Measurements from ENCODE around the gene FTH1. TPM values are rescaled to one million over a fixed set of nuclear protein-coding genes. Genes with fewer than 3 reads are reported as not detected.

The FTH1 gene
- total RNA-seq, 1 experiment from 2014 or later: 2,484 TPM

- ChIA-PET CTCF (interaction anchor here (0.6 to 1.1 kb wide), 3 partner anchors 31 to 111 kb away, joined by 3 to 7 read pairs (median 4); no protein-coding TSS in a partner anchor), POLR2A (ENCODE audit: low non-redundant PET) (interaction anchor here (2.4 kb wide), 1 partner anchor 22 kb away, joined by 8 read pairs; no protein-coding TSS in a partner anchor)
- Histone ChIP-seq H3K4me3 (ENCODE audit: low read depth, low read length, poor library complexity, severe bottlenecking) (no peak overlapping the region), H3K36me3 (ENCODE audit: insufficient read depth, low read length, poor library complexity, severe bottlenecking) (peaks cover under 1% of the 10 kb centered on the region), H3K27me3 (replicated peaks; ENCODE audit: insufficient read depth, low read depth, low read length, poor library complexity) (no peaks in the 10 kb centered on the region), H3K27ac (ENCODE audit: low read depth, low read length, poor library complexity, severe bottlenecking) (peak overlapping the region; percentile 90), H3K9me3 (ENCODE audit: low read depth, low read length, poor library complexity, severe bottlenecking) (no peaks in the 10 kb centered on the region), H3K4me1 (ENCODE audit: insufficient read depth, low read length, poor library complexity, severe bottlenecking) (peaks cover 48% of the 10 kb centered on the region)
- no peak for TF ChIP-seq EZH2 (IDR thresholded peaks at IDR 0.05; ENCODE audit: borderline replicate concordance, low read depth, low read length, poor library complexity, severe bottlenecking)
- TF ChIP-seq CTCF (conservative IDR thresholded peaks at IDR 0.05; ENCODE audit: low read depth, low read length): no peak
- BruUV-seq (replicated peaks): no TSS peak
- intact Hi-C loops (cut with micrococcal nuclease; ENCODE audit: unreplicated experiment): no loop called here
- DNase-seq (ENCODE audit: low spot score): peak; percentile 99
Measured at GRCh38 chr11:61971248-61972111, 4.0 kb upstream of the FTH1 start.

- H3K27me3 ChIP-seq (replicated peaks; ENCODE audit: insufficient read depth, low read depth, low read length, poor library complexity): no peaks in the 10 kb centered on the region
- intact Hi-C loops (cut with micrococcal nuclease; ENCODE audit: unreplicated experiment): loop anchor here (5.0 kb wide), 1 partner anchor 112 kb away; no protein-coding TSS in a partner anchor
- ChIA-PET POLR2A (ENCODE audit: low non-redundant PET) (interaction anchor here (0.6 kb wide), 1 partner anchor 19 kb away, joined by 3 read pairs; no protein-coding TSS in a partner anchor), CTCF (no interaction called here)
- H3K4me1 ChIP-seq (ENCODE audit: insufficient read depth, low read length, poor library complexity, severe bottlenecking): peaks cover 51% of the 10 kb centered on the region
- H3K9me3 ChIP-seq (ENCODE audit: low read depth, low read length, poor library complexity, severe bottlenecking): no peaks in the 10 kb centered on the region
- no peak for TF ChIP-seq EZH2 (IDR thresholded peaks at IDR 0.05; ENCODE audit: borderline replicate concordance, low read depth, low read length, poor library complexity, severe bottlenecking)
- no peak for TF ChIP-seq CTCF (conservative IDR thresholded peaks at IDR 0.05; ENCODE audit: low read depth, low read length)
- H3K4me3 ChIP-seq (ENCODE audit: low read depth, low read length, poor library complexity, severe bottlenecking): no peak overlapping the region
- BruUV-seq (replicated peaks): no TSS peak
- DNase-seq (ENCODE audit: low spot score): peak; percentile 73
- peaks cover 15% of the 10 kb centered on the region for H3K36me3 ChIP-seq (ENCODE audit: insufficient read depth, low read length, poor library complexity, severe bottlenecking)
- peak overlapping the region; percentile 20 for H3K27ac ChIP-seq (ENCODE audit: low read depth, low read length, poor library complexity, severe bottlenecking)
Measured at GRCh38 chr11:61969838-61970662, 2.6 kb upstream of the FTH1 start.

- intact Hi-C loops (cut with micrococcal nuclease; ENCODE audit: unreplicated experiment): loop anchor here (5.0 kb wide), 1 partner anchor 113 kb away; no protein-coding TSS in a partner anchor
- no peak overlapping the region for H3K4me3 ChIP-seq (ENCODE audit: low read depth, low read length, poor library complexity, severe bottlenecking)
- peaks cover 22% of the 10 kb centered on the region for H3K36me3 ChIP-seq (ENCODE audit: insufficient read depth, low read length, poor library complexity, severe bottlenecking)
- H3K9me3 ChIP-seq (ENCODE audit: low read depth, low read length, poor library complexity, severe bottlenecking): no peaks in the 10 kb centered on the region
- CTCF ChIA-PET: no interaction called here
- DNase-seq (ENCODE audit: low spot score): no peak
- BruUV-seq (replicated peaks): no TSS peak
- H3K4me1 ChIP-seq (ENCODE audit: insufficient read depth, low read length, poor library complexity, severe bottlenecking): peaks cover 56% of the 10 kb centered on the region
- no peaks in the 10 kb centered on the region for H3K27me3 ChIP-seq (replicated peaks; ENCODE audit: insufficient read depth, low read depth, low read length, poor library complexity)
- POLR2A ChIA-PET (ENCODE audit: low non-redundant PET): interaction anchor here (2.2 kb wide), 1 partner anchor 20 kb away, joined by 28 read pairs; the partner anchor contains the start of gene BEST1
- H3K27ac ChIP-seq (ENCODE audit: low read depth, low read length, poor library complexity, severe bottlenecking): peak overlapping the region; percentile 20
- TF ChIP-seq EZH2 (IDR thresholded peaks at IDR 0.05; ENCODE audit: borderline replicate concordance, low read depth, low read length, poor library complexity, severe bottlenecking) (no peak), CTCF (conservative IDR thresholded peaks at IDR 0.05; ENCODE audit: low read depth, low read length) (no peak)
Measured at GRCh38 chr11:61969391-61969758, 1.9 kb upstream of the FTH1 start.
